K562 (cell line): ENCODE results near the gene CD52. TPM values are rescaled to one million over a fixed set of nuclear protein-coding genes. Genes with fewer than 3 reads are reported as not detected.

Source experiments
- ARHGAP35 ChIP-seq: fragments of 450-650 bp; IDR thresholded peaks from 2 replicates; pipeline ENCODE4 v1.6.1; 2018; ENCODE audit not compliant: partially characterized antibody
- ATF1 ChIP-seq, 2 experiments: fragments of 450-650 bp in 1 of 2; IDR thresholded peaks; 2 replicates each; pipeline ENCODE4 v1.6.1; 2016; ENCODE audit warnings: missing compliant biosample characterization in 1 of 2, missing genetic modification characterization in 1 of 2
- CCAR2 ChIP-seq: fragments of 200-400 bp; formaldehyde crosslinking; IDR thresholded peaks from 2 replicates; pipeline ENCODE4 v1.6.1; 2017; ENCODE audit warnings: mild to moderate bottlenecking, low read depth, low read length
- DPF2 ChIP-seq: fragments of 450-650 bp; IDR thresholded peaks from 2 replicates; pipeline ENCODE4 v1.6.1; 2016
- FOXK1 ChIP-seq: sonication (generic); formaldehyde crosslinking; IDR thresholded peaks from 2 replicates; pipeline ENCODE4 v1.8.0; 2022; ENCODE audit warnings: missing genetic modification reagents, mild to moderate bottlenecking, borderline replicate concordance
- GMEB1 ChIP-seq: fragments of 250-450 bp; sonication (Bioruptor Pico); IDR thresholded peaks from 2 replicates; pipeline ENCODE4 v1.4.0; 2020; ENCODE audit warnings: mild to moderate bottlenecking
- HMGN3 ChIP-seq: IDR thresholded peaks from 2 replicates; pipeline ENCODE4 v1.6.1; 2011; ENCODE audit warnings: borderline replicate concordance, low read depth, mild to moderate bottlenecking, mixed read lengths, low read length; ENCODE audit not compliant: insufficient read length; ENCODE audit errors: extremely low read depth
- KDM1A ChIP-seq, 2 experiments: fragments of 450-650 bp; IDR thresholded peaks; 2 replicates each; pipeline ENCODE4 v1.6.1; 2016; ENCODE audit warnings: mild to moderate bottlenecking in 2 of 2
- MBD2 ChIP-seq: sonication (generic); IDR thresholded peaks from 2 replicates; pipeline ENCODE4 v1.6.1; 2016; ENCODE audit warnings: low read depth, borderline replicate concordance
- MYNN ChIP-seq, 2 experiments: sonication (generic); formaldehyde crosslinking in 1 of 2; IDR thresholded peaks; 2 replicates each; pipeline versions ENCODE4 v1.5.0 to v1.6.1; 2016 to 2020; ENCODE audit warnings: antibody characterized with exemption in 1 of 2, missing genetic modification reagents in 1 of 2
- TARDBP ChIP-seq: fragments of 450-650 bp; IDR thresholded peaks from 2 replicates; pipeline ENCODE4 v1.6.1; 2016
- VEZF1 ChIP-seq: fragments of 200-800 bp; sonication (Bioruptor generic); IDR thresholded peaks from 2 replicates; pipeline ENCODE4 v1.6.1; 2017; ENCODE audit warnings: missing genetic modification characterization, missing compliant biosample characterization
- ZBTB1 ChIP-seq: sonication (generic); formaldehyde crosslinking; IDR thresholded peaks from 2 replicates; pipeline ENCODE4 v1.8.1; 2023; ENCODE audit warnings: missing genetic modification reagents, low read depth, mild to moderate bottlenecking, borderline replicate concordance
- ZBTB43 ChIP-seq: sonication (generic); formaldehyde crosslinking; IDR thresholded peaks from 2 replicates; pipeline ENCODE4 v1.8.0; 2023; ENCODE audit warnings: mild to moderate bottlenecking, missing genetic modification reagents
- ZHX1 ChIP-seq: fragments of 150-350 bp; conservative IDR thresholded peaks from 2 replicates; pipeline ENCODE4 v1.6.1; 2014; ENCODE audit warnings: low read length
- ZNF253 ChIP-seq: fragments of 250-450 bp; sonication (Bioruptor Pico); conservative IDR thresholded peaks from 2 replicates; pipeline ENCODE4 v1.6.1; 2021; ENCODE audit warnings: mild to moderate bottlenecking
- ZSCAN29 ChIP-seq: fragments of 450-650 bp; IDR thresholded peaks from 2 replicates; pipeline ENCODE4 v1.6.1; 2017
- polyA plus RNA-seq, 8 experiments: library from polyadenylated mRNA; depleted of rRNA in 4 of 8; stranded (reverse) in 5 of 8; unstranded in 3 of 8; fragments of >200 nt; fragmentation: Nextera tagmentation in 2 of 8; fragmentation: Illumina TruSeq in 1 of 8; extraction: Ambion mirVana in 2 of 8; extraction: Trizol in 1 of 8; gene quantifications; 2 replicates each; pipeline versions ENCODE4 v1.2.1 to v1.2.3, GENCODE V29; 2011 to 2014; ENCODE audit warnings: inconsistent platforms in 1 of 8, missing spikeins in 1 of 8
- total RNA-seq, 7 experiments: library from RNA; depleted of rRNA in 6 of 7; stranded (reverse); fragments of >200 nt in 6 of 7; fragmentation: Illumina TruSeq in 2 of 7; extraction: Trizol in 2 of 7; gene quantifications; 2 replicates each; pipeline versions ENCODE4 v1.2.1 to v1.2.3, GENCODE V29; 2011 to 2021; ENCODE audit warnings: low replicate concordance in 1 of 7
- TF ChIP-seq, protein P1 (sequence below): fragments of 250-450 bp; sonication (Bioruptor Pico); IDR thresholded peaks from 2 replicates; pipeline ENCODE4 v1.8.0; 2022; ENCODE audit warnings: inconsistent platforms

Gene CD52
- total and polyA plus RNA-seq, 9 of the 15 experiments (the other 6 are each of a cell fraction or from before 2014, with no cell fraction given): 34.9 to 488 (median 173) TPM

GRCh38 chr1:26279456-26280332, 38.1 kb upstream of the CD52 start, which contains the start of gene SH3BGRL3 (continued):
- TF ChIP-seq ZBTB43 (CRISPR knock-in tag) (no peak; the same call in 1 of the 2 replicates), CCAR2 (no peak), VEZF1 (CRISPR knock-in tag) (peak; percentile 78), ZHX1 (no peak), KDM1A (IDR thresholded peaks at IDR 0.05) (no peak), ZBTB1 (no peak), ARHGAP35 (no peak), HMGN3 (peak; percentile 90), ZNF253 (CRISPR knock-in tag) (no peak; the same call in 1 of the 2 replicates), TARDBP (no peak), ATF1 (CRISPR knock-in tag; IDR thresholded peaks at IDR 0.05) (no peak), ATF1 (tag; IDR thresholded peaks at IDR 0.05) (peak; percentile 93), FOXK1 (CRISPR knock-in tag) (no peak; the same call in 1 of the 2 replicates), GMEB1 (CRISPR knock-in tag) (peak; percentile 65), MBD2 (peak; percentile 37), ZSCAN29 (peak; percentile 72; the same call in 1 of the 2 replicates), DPF2 (peak; percentile 31; the same call in 1 of the 2 replicates), MYNN (IDR thresholded peaks at IDR 0.05) (no peak; the same call in none of the 2 replicates), MYNN (CRISPR knock-in tag; IDR thresholded peaks at IDR 0.05) (no peak)
- TF ChIP-seq, protein P1, sequence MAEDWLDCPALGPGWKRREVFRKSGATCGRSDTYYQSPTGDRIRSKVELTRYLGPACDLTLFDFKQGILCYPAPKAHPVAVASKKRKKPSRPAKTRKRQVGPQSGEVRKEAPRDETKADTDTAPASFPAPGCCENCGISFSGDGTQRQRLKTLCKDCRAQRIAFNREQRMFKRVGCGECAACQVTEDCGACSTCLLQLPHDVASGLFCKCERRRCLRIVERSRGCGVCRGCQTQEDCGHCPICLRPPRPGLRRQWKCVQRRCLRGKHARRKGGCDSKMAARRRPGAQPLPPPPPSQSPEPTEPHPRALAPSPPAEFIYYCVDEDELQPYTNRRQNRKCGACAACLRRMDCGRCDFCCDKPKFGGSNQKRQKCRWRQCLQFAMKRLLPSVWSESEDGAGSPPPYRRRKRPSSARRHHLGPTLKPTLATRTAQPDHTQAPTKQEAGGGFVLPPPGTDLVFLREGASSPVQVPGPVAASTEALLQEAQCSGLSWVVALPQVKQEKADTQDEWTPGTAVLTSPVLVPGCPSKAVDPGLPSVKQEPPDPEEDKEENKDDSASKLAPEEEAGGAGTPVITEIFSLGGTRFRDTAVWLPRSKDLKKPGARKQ: no peak
